ENCODE measurements around the gene COL15A1. TPM values are rescaled to one million over a fixed set of nuclear protein-coding genes. Genes with fewer than 3 reads are reported as not detected.

COL15A1 gene
- total RNA-seq, 2 donors from 2014 or later: 6.0 to 16.0 TPM

- no peaks in the 10 kb centered on the region for H3K4me1 ChIP-seq
- TF ChIP-seq, protein P1, sequence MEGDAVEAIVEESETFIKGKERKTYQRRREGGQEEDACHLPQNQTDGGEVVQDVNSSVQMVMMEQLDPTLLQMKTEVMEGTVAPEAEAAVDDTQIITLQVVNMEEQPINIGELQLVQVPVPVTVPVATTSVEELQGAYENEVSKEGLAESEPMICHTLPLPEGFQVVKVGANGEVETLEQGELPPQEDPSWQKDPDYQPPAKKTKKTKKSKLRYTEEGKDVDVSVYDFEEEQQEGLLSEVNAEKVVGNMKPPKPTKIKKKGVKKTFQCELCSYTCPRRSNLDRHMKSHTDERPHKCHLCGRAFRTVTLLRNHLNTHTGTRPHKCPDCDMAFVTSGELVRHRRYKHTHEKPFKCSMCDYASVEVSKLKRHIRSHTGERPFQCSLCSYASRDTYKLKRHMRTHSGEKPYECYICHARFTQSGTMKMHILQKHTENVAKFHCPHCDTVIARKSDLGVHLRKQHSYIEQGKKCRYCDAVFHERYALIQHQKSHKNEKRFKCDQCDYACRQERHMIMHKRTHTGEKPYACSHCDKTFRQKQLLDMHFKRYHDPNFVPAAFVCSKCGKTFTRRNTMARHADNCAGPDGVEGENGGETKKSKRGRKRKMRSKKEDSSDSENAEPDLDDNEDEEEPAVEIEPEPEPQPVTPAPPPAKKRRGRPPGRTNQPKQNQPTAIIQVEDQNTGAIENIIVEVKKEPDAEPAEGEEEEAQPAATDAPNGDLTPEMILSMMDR (IDR thresholded peaks at IDR 0.05): no peak
- no peaks in the 10 kb centered on the region for H3K9me3 ChIP-seq
- no peaks in the 10 kb centered on the region for H3K27me3 ChIP-seq
- no peak overlapping the region for H3K4me3 ChIP-seq
- intact Hi-C loops (cut with DNase I): no loop called here
- DNase-seq: no peak
- no peak overlapping the region for H3K9ac ChIP-seq (ENCODE audit: low read depth in 2 of 2, low read length in 2 of 2)
- no peaks in the 10 kb centered on the region for H3K36me3 ChIP-seq
- no peak overlapping the region for H3K27ac ChIP-seq
These were observed 107.2 kb downstream of the COL15A1 start for GRCh38 chr9:99050924-99051323.

DNA sequence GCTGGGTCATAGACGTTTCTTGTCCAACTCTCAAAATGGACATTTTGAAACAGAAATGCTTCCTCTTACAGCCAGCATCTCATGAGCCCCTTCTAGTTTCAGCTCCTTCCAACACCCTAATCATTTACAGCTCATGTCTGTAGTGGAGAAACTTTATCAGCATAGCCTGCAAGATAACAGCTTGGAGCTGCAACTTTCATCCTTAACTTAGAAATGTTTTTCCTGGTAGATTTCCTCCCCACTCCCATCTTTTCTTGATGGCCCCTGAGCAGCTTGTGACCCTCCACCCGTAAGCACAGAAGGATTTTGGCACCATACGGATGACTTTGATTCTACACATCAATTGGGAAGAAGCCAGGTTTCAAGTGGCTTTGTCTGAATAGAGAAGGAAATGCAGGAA lies 107.7 kb downstream of the COL15A1 start:
- Histone ChIP-seq H3K9ac (ENCODE audit: low read depth in 2 of 2, low read length in 2 of 2) (no peak overlapping the region), H3K27ac (no peak overlapping the region), H3K9me3 (no peaks in the 10 kb centered on the region), H3K4me3 (no peak overlapping the region), H3K4me1 (no peaks in the 10 kb centered on the region), H3K27me3 (no peaks in the 10 kb centered on the region), H3K36me3 (no peaks in the 10 kb centered on the region)
- intact Hi-C loops (cut with DNase I): no loop called here
- TF ChIP-seq, protein P1 (IDR thresholded peaks at IDR 0.05): no peak
- DNase-seq: no peak

DNA sequence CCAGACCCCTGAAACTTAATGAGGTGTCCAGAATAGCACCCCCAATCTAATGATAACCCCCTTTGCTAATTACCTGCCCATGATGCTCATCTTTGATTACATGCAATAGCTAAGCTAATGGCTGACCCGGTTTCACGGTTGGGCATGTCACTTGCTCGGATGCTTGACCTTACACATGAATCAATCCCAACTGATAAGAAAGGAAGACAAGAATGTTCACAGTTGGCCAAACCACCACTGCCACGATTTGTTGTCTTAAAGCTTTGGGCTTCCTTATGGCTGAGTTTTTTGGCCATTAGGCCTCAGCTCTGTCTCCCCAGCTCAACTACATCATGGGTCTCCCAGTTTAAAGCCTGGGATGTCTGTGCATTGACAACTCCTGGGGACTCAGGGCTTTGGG lies 108.1 kb downstream of the COL15A1 start:
- TF ChIP-seq, protein P1 (IDR thresholded peaks at IDR 0.05): no peak
- no peaks in the 10 kb centered on the region for H3K4me1 ChIP-seq
- no peak overlapping the region for H3K27ac ChIP-seq
- H3K36me3 ChIP-seq: no peaks in the 10 kb centered on the region
- no peak overlapping the region for H3K9ac ChIP-seq (ENCODE audit: low read depth in 2 of 2, low read length in 2 of 2)
- no peaks in the 10 kb centered on the region for H3K9me3 ChIP-seq
- no peak overlapping the region for H3K4me3 ChIP-seq
- DNase-seq: no peak
- no peaks in the 10 kb centered on the region for H3K27me3 ChIP-seq
- intact Hi-C loops (cut with DNase I): no loop called here

DNA sequence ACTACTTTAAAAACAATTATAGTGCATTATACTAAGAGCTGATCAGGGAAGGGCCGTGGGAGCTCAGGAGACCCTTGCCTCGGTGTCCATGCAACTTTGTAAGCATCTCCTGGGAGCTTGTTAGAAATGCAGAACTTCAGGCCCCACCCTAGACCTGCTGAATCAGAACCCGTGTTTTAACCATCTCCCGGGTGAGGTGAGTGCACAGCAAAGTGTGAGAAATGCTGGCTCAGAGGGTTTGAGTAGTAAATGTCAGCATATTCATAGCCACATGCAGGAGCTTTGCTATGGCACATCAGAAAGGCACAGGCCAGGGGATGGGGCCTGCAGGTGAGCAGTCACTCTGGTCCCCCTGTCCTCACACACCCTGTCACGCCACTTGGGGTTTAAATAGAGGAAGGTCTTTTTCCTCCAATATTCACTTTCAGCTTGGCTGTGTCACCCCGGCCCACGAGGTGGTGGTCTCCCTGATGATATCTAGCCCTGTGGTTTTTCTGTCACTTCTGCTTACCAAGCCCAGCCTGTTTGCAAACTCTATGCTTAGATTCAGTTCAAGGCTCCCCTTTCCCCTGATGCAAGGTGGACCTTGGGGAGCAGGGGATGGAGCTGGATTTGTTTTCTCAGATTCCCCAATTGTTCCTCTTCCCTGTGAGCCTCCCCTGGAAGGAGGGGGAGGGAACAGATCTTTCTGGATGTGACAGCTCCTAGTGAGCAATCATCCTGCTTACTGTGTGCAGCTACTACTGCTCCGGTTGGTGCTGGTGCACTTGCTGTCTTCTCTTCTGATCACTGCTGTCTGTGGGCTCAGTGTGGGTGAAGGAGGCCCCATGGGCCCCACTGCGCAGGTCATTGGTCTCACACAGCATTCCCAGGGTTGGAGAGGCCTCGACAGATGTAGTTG lies 109.4 kb downstream of the COL15A1 start:
- TF ChIP-seq, protein P1 (IDR thresholded peaks at IDR 0.05): no peak
- Histone ChIP-seq H3K4me1 (no peaks in the 10 kb centered on the region), H3K9me3 (no peaks in the 10 kb centered on the region), H3K27me3 (no peaks in the 10 kb centered on the region), H3K9ac (ENCODE audit: low read depth in 2 of 2, low read length in 2 of 2) (peak overlapping the region in 1 of 2 donors; percentile 19), H3K36me3 (no peaks in the 10 kb centered on the region), H3K4me3 (no peak overlapping the region), H3K27ac (no peak overlapping the region)
- intact Hi-C loops (cut with DNase I): no loop called here
- no peak for DNase-seq

GRCh38 chr9:99054581-99054980 lies 110.9 kb downstream of the COL15A1 start:
- Histone ChIP-seq H3K27ac (no peak overlapping the region), H3K36me3 (no peaks in the 10 kb centered on the region)

More at GRCh38 chr9:99054581-99054980, 110.9 kb downstream of the COL15A1 start:
- no peaks in the 10 kb centered on the region for H3K4me1 ChIP-seq
- intact Hi-C loops (cut with DNase I): no loop called here
- no peaks in the 10 kb centered on the region for H3K27me3 ChIP-seq
- no peak overlapping the region for H3K4me3 ChIP-seq
- DNase-seq: no peak
- no peak overlapping the region for H3K9ac ChIP-seq (ENCODE audit: low read depth in 2 of 2, low read length in 2 of 2)
- H3K9me3 ChIP-seq: no peaks in the 10 kb centered on the region
- TF ChIP-seq, protein P1 (IDR thresholded peaks at IDR 0.05): no peak

Data from colonic mucosa (tissue), 4 donors.